GM11168 (cell line): ENCODE measurements around the gene KCNT1.
"Not testable (repeated sequence)": the region's sequence is repeated elsewhere in the genome, so short reads cannot be mapped to it uniquely, and the experiment has no call there.

Source experiments
- in situ Hi-C: fragments of 300-500 bp; cut with MboI; formaldehyde crosslinking; loops from one replicate; pipeline ENCODE4 v1.12.0; 2022; ENCODE audit warnings: low sequenced_read_pairs; ENCODE audit not compliant: unreplicated experiment

KCNT1 gene

GRCh38 chr9:135701959-135702721 is at the start of gene KCNT1:
Gene KCNT1 (plus strand): TSS chr9:135702185. CDS start chr9:135702259, 74 bp downstream.
- in situ Hi-C loops: no loop called here

GRCh38 chr9:135655317-135655716 is 46.7 kb upstream of the KCNT1 start:
- in situ Hi-C loops: no loop called here

GRCh38 chr9:135657416-135657815 is 44.6 kb upstream of the KCNT1 start:
- in situ Hi-C loops: no loop called here

GRCh38 chr9:135659252-135659651 is 42.7 kb upstream of the KCNT1 start:
- in situ Hi-C loops: no loop called here

- in situ Hi-C loops: no loop called here
These were observed 41.6 kb upstream of the KCNT1 start for GRCh38 chr9:135660407-135660806.

- in situ Hi-C loops: no loop called here
These were observed 40.0 kb upstream of the KCNT1 start for GRCh38 chr9:135661816-135662560.

GRCh38 chr9:135662758-135663450 is 39.1 kb upstream of the KCNT1 start, which contains the start of gene LCN9:
Gene LCN9 (plus strand): TSS chr9:135663309. CDS start chr9:135663322, 13 bp downstream.
- in situ Hi-C loops: no loop called here

GRCh38 chr9:135663451-135663770 is 38.6 kb upstream of the KCNT1 start:
- in situ Hi-C loops: no loop called here

GRCh38 chr9:135663857-135664256 is 38.1 kb upstream of the KCNT1 start:
- in situ Hi-C loops: no loop called here

GRCh38 chr9:135664266-135664665 is 37.7 kb upstream of the KCNT1 start:
- in situ Hi-C loops: no loop called here

- in situ Hi-C loops: no loop called here
These were observed 36.9 kb upstream of the KCNT1 start for GRCh38 chr9:135664801-135665794.

- in situ Hi-C loops: no loop called here
These were observed 36.2 kb upstream of the KCNT1 start for GRCh38 chr9:135665795-135666189.

- in situ Hi-C loops: no loop called here
These were observed 35.2 kb upstream of the KCNT1 start for GRCh38 chr9:135666534-135667462.

- in situ Hi-C loops: no loop called here
These were observed 34.5 kb upstream of the KCNT1 start for GRCh38 chr9:135667463-135668001.

GRCh38 chr9:135669018-135669417 is 33.0 kb upstream of the KCNT1 start:
- in situ Hi-C loops: not testable (repeated sequence)

GRCh38 chr9:135669616-135670285 is 32.2 kb upstream of the KCNT1 start:
- in situ Hi-C loops: no loop called here

- in situ Hi-C loops: no loop called here
These were observed 31.0 kb upstream of the KCNT1 start for GRCh38 chr9:135670721-135671590.
